Neuronal stem cell (in vitro differentiated cells): ENCODE measurements around the gene PIK3R4.

Experiments
- DNase-seq: peaks from one replicate; pipeline ENCODE4 v3.0.0-alpha.2; 2013; ENCODE audit warnings: low spot score
- H2AFZ ChIP-seq: one replicate; pipeline ENCODE4 v1.6.1; 2013; ENCODE audit warnings: mild to moderate bottlenecking, low read length, inconsistent platforms
- H2AK5ac ChIP-seq: 2 replicates; pipeline ENCODE4 v1.6.1; 2013; ENCODE audit warnings: low read depth, mild to moderate bottlenecking, inconsistent platforms, low read length, moderate library complexity, mixed read lengths
- H2BK120ac ChIP-seq: 2 replicates; pipeline ENCODE4 v1.6.1; 2013; ENCODE audit warnings: low read depth, mild to moderate bottlenecking, inconsistent platforms, low read length, moderate library complexity, mixed read lengths
- H2BK12ac ChIP-seq: one replicate; pipeline ENCODE4 v1.6.1; 2013; ENCODE audit warnings: low read length, inconsistent platforms
- H2BK15ac ChIP-seq: 2 replicates; pipeline ENCODE4 v1.6.1; 2013; ENCODE audit warnings: mild to moderate bottlenecking, low read length, inconsistent platforms, mixed read lengths
- H2BK5ac ChIP-seq: one replicate; pipeline ENCODE4 v1.6.1; 2013; ENCODE audit warnings: inconsistent platforms, mild to moderate bottlenecking, low read length, moderate library complexity
- H3K14ac ChIP-seq: one replicate; pipeline ENCODE4 v1.6.1; 2013; ENCODE audit warnings: low read length, inconsistent platforms
- H3K18ac ChIP-seq: 2 replicates; pipeline ENCODE4 v1.6.1; 2013; ENCODE audit warnings: low read length, inconsistent platforms
- H3K23ac ChIP-seq: 2 replicates; pipeline ENCODE4 v1.6.1; 2013; ENCODE audit warnings: low read depth, mild to moderate bottlenecking, mixed read lengths, low read length, inconsistent platforms; ENCODE audit not compliant: poor library complexity
- H3K27ac ChIP-seq: replicated peaks from 3 replicates; pipeline ENCODE4 v1.5.1; 2013; ENCODE audit warnings: low read length, inconsistent platforms
- H3K27me3 ChIP-seq, 3 experiments: 2 replicates each; pipeline ENCODE4 v1.6.1; 2013; ENCODE audit warnings: low read length in 3 of 3, mild to moderate bottlenecking in 2 of 3, inconsistent platforms in 1 of 3, low read depth in 1 of 3, mixed read lengths in 1 of 3, moderate library complexity in 1 of 3; ENCODE audit not compliant: control insufficient read depth in 3 of 3, insufficient read depth in 3 of 3
- H3K36me3 ChIP-seq, 2 donors: replicated peaks in 1 of 2; 2 replicates each; pipeline ENCODE4 v1.6.1; 2013; ENCODE audit warnings: low read length in 2 of 2; ENCODE audit not compliant: control insufficient read depth in 2 of 2, insufficient read depth in 2 of 2
- H3K4ac ChIP-seq: 2 replicates; pipeline ENCODE4 v1.6.1; 2013; ENCODE audit warnings: inconsistent platforms, mild to moderate bottlenecking, low read length, moderate library complexity
- H3K4me1 ChIP-seq, 2 donors: 1 replicate in 1 of 2; 2 replicates in 1 of 2; pipeline ENCODE4 v1.6.1; 2013; ENCODE audit warnings: low read length in 2 of 2, low read depth in 1 of 2; ENCODE audit not compliant: control insufficient read depth in 2 of 2, insufficient read depth in 1 of 2
- H3K4me2 ChIP-seq: one replicate; pipeline ENCODE4 v1.6.1; 2013; ENCODE audit warnings: mild to moderate bottlenecking, low read length, inconsistent platforms; ENCODE audit not compliant: insufficient read depth, poor library complexity, severe bottlenecking
- H3K4me3 ChIP-seq, 2 donors: 2 replicates each; pipeline ENCODE4 v1.5.1; 2013; ENCODE audit warnings: low read length in 2 of 2, mild to moderate bottlenecking in 2 of 2, inconsistent platforms in 1 of 2, moderate library complexity in 1 of 2
- H3K79me1 ChIP-seq: one replicate; pipeline ENCODE4 v1.6.1; 2013; ENCODE audit warnings: low read depth, mild to moderate bottlenecking, inconsistent platforms, low read length, moderate library complexity
- H3K9ac ChIP-seq: one replicate; pipeline ENCODE4 v1.6.1; 2013; ENCODE audit warnings: mild to moderate bottlenecking, low read depth, low read length, inconsistent platforms; ENCODE audit not compliant: poor library complexity
- H3K9me3 ChIP-seq, 2 donors: replicated peaks in 1 of 2; 2 replicates each; pipeline versions ENCODE3 to v1.6.1; 2013; ENCODE audit warnings: low read length in 2 of 2, mild to moderate bottlenecking in 2 of 2, inconsistent platforms in 1 of 2, low read depth in 1 of 2, mixed read lengths in 1 of 2, moderate library complexity in 1 of 2; ENCODE audit not compliant: control insufficient read depth in 2 of 2, insufficient read depth in 1 of 2
- H4K8ac ChIP-seq: one replicate; pipeline ENCODE4 v1.6.1; 2013; ENCODE audit warnings: low read depth, mild to moderate bottlenecking, inconsistent platforms, low read length, moderate library complexity
- H4K91ac ChIP-seq: one replicate; pipeline ENCODE4 v1.6.1; 2013; ENCODE audit warnings: low read length, low read depth, mild to moderate bottlenecking, inconsistent platforms; ENCODE audit not compliant: poor library complexity
- WGBS, 2 donors: extraction: QIAGEN DNeasy Blood & Tissue Kit; methylation state at CpG; one replicate each; pipeline ENCODE4 v1.1.7; 2013; ENCODE audit warnings: missing lambda C conversion rate in 2 of 2, mixed read lengths in 1 of 2; ENCODE audit not compliant: insufficient read length in 2 of 2, insufficient replicate concordance in 1 of 2; ENCODE audit errors: extremely low coverage in 2 of 2; 5-methylcytosine and 5-hydroxymethylcytosine counted together

The PIK3R4 gene

GRCh38 chr3:130779031-130779430 lies 32.4 kb upstream of the PIK3R4 start:
- no peak overlapping the region for H4K8ac ChIP-seq
- WGBS, 2 donors: no CpG with 5 or more reads among the region's 1 CpG
- no peak overlapping the region for H3K4me3 ChIP-seq
- no peak overlapping the region for H2BK12ac ChIP-seq
- no peak overlapping the region for H3K9ac ChIP-seq
- H3K27me3 ChIP-seq: peaks cover 0 to 76% (median 0%) of the 10 kb centered on the region in 3 experiments
- no peak overlapping the region for H2BK120ac ChIP-seq
- H3K23ac ChIP-seq: no peak overlapping the region
- no peak overlapping the region for H3K4me2 ChIP-seq
- no peak for DNase-seq
- no peak overlapping the region for H3K4ac ChIP-seq
- H3K4me1 ChIP-seq: no peaks in the 10 kb centered on the region
- no peak overlapping the region for H3K18ac ChIP-seq
- H2AFZ ChIP-seq: no peak overlapping the region
- no peak overlapping the region for H2BK5ac ChIP-seq
- no peak overlapping the region for H4K91ac ChIP-seq
- H3K27ac ChIP-seq: no peak overlapping the region
- no peak overlapping the region for H2BK15ac ChIP-seq
- H2AK5ac ChIP-seq: no peak overlapping the region
- no peaks in the 10 kb centered on the region for H3K36me3 ChIP-seq
- no peaks in the 10 kb centered on the region for H3K79me1 ChIP-seq
- H3K14ac ChIP-seq: no peak overlapping the region
- no peaks in the 10 kb centered on the region for H3K9me3 ChIP-seq

GRCh38 chr3:130773366-130773765 lies 26.7 kb upstream of the PIK3R4 start:
- H3K27ac ChIP-seq: no peak overlapping the region
- no peaks in the 10 kb centered on the region for H3K36me3 ChIP-seq
- H2AFZ ChIP-seq: no peak overlapping the region
- no peak overlapping the region for H2BK5ac ChIP-seq
- H3K14ac ChIP-seq: no peak overlapping the region
- H3K4me1 ChIP-seq: no peaks in the 10 kb centered on the region
- no peak overlapping the region for H2BK12ac ChIP-seq
- no peak overlapping the region for H4K8ac ChIP-seq
- no peak overlapping the region for H2BK15ac ChIP-seq
- no peak overlapping the region for H2BK120ac ChIP-seq
- no peaks in the 10 kb centered on the region for H3K9me3 ChIP-seq
- no CpG with 5 or more reads among the region's 3 CpGs for WGBS, 2 donors
- H3K4me3 ChIP-seq: no peak overlapping the region
- no peak overlapping the region for H3K9ac ChIP-seq
- H3K27me3 ChIP-seq: peaks cover 0 to 59% (median 0%) of the 10 kb centered on the region in 3 experiments
- no peak overlapping the region for H3K4ac ChIP-seq
- no peak for DNase-seq
- no peak overlapping the region for H3K4me2 ChIP-seq
- H4K91ac ChIP-seq: no peak overlapping the region
- H3K18ac ChIP-seq: no peak overlapping the region
- no peaks in the 10 kb centered on the region for H3K79me1 ChIP-seq
- no peak overlapping the region for H3K23ac ChIP-seq
- no peak overlapping the region for H2AK5ac ChIP-seq

- peaks cover 0 to 50% (median 0%) of the 10 kb centered on the region in 3 experiments for H3K27me3 ChIP-seq
- no peak overlapping the region for H3K9ac ChIP-seq
- H3K79me1 ChIP-seq: no peaks in the 10 kb centered on the region
- no peak overlapping the region for H3K14ac ChIP-seq
- no peak overlapping the region for H3K27ac ChIP-seq
- H3K23ac ChIP-seq: no peak overlapping the region
- H3K4ac ChIP-seq: no peak overlapping the region
- no peak overlapping the region for H2AFZ ChIP-seq
- H3K4me1 ChIP-seq: no peaks in the 10 kb centered on the region
- H3K4me3 ChIP-seq: no peak overlapping the region
- no peak overlapping the region for H4K8ac ChIP-seq
- H2BK12ac ChIP-seq: no peak overlapping the region
- no peak overlapping the region for H4K91ac ChIP-seq
- no peak overlapping the region for H2AK5ac ChIP-seq
- no peak overlapping the region for H2BK120ac ChIP-seq
- DNase-seq: no peak
- H2BK5ac ChIP-seq: no peak overlapping the region
- no peak overlapping the region for H2BK15ac ChIP-seq
- no peak overlapping the region for H3K18ac ChIP-seq
- H3K36me3 ChIP-seq: no peaks in the 10 kb centered on the region
- no peaks in the 10 kb centered on the region for H3K9me3 ChIP-seq
- H3K4me2 ChIP-seq: no peak overlapping the region
These were observed 25.5 kb upstream of the PIK3R4 start for GRCh38 chr3:130772129-130772528.

GRCh38 chr3:130770644-130771043 lies 24.0 kb upstream of the PIK3R4 start:
- no peak for DNase-seq
- no peaks in the 10 kb centered on the region for H3K36me3 ChIP-seq
- H3K4me3 ChIP-seq: no peak overlapping the region

More at GRCh38 chr3:130770644-130771043, 24.0 kb upstream of the PIK3R4 start:
- Histone ChIP-seq H2BK120ac (no peak overlapping the region), H4K91ac (no peak overlapping the region), H3K27ac (no peak overlapping the region), H3K14ac (no peak overlapping the region), H3K79me1 (no peaks in the 10 kb centered on the region), H2BK5ac (no peak overlapping the region), H2AFZ (no peak overlapping the region), H3K4me2 (no peak overlapping the region), H3K9me3 (no peaks in the 10 kb centered on the region), H4K8ac (no peak overlapping the region), H2BK15ac (no peak overlapping the region), H3K4ac (no peak overlapping the region), H3K27me3 (peaks cover 0 to 38% (median 0%) of the 10 kb centered on the region in 3 experiments), H3K9ac (no peak overlapping the region), H3K18ac (no peak overlapping the region), H2AK5ac (no peak overlapping the region), H3K23ac (no peak overlapping the region), H3K4me1 (no peaks in the 10 kb centered on the region), H2BK12ac (no peak overlapping the region)
- no CpG with 5 or more reads among the region's 2 CpGs for WGBS, 2 donors
